Ectodermal cell (in vitro differentiated cells): ENCODE results near the gene C3orf18.

ENCODE experiments used
- H3K27ac ChIP-seq: 2 replicates; pipeline ENCODE4 v1.7.0; 2013; ENCODE audit warnings: mild to moderate bottlenecking, low read depth, low read length; ENCODE audit not compliant: insufficient read depth, poor library complexity, severe bottlenecking
- H3K27me3 ChIP-seq: 2 replicates; pipeline ENCODE4 v1.7.0; 2013; ENCODE audit warnings: mild to moderate bottlenecking, low read length; ENCODE audit not compliant: insufficient read depth, control insufficient read depth, poor library complexity, severe bottlenecking
- H3K36me3 ChIP-seq: one replicate; pipeline ENCODE4 v1.7.0; 2013; ENCODE audit warnings: low read length; ENCODE audit not compliant: control insufficient read depth, insufficient read depth
- H3K4me1 ChIP-seq: one replicate; pipeline ENCODE4 v1.7.0; 2013; ENCODE audit warnings: low read length; ENCODE audit not compliant: control insufficient read depth, insufficient read depth
- H3K4me3 ChIP-seq: 2 replicates; pipeline ENCODE4 v1.7.0; 2013; ENCODE audit warnings: low read depth, low read length, control low read depth; ENCODE audit not compliant: insufficient read depth
- H3K9me3 ChIP-seq: 2 replicates; pipeline ENCODE4 v1.7.0; 2013; ENCODE audit warnings: mild to moderate bottlenecking, low read length, moderate library complexity; ENCODE audit not compliant: control insufficient read depth
- WGBS, 2 experiments: methylation state at CpG; one replicate each; pipeline ENCODE4 v1.1.7; 2013; ENCODE audit warnings: missing lambda C conversion rate in 2 of 2; 5-methylcytosine and 5-hydroxymethylcytosine counted together

Gene C3orf18

GRCh38 chr3:50610181-50610971, 42.8 kb upstream of the C3orf18 start:
- 90 to 93% methylated on average over 6 of the region's 6 CpGs for WGBS, 2 experiments
- H3K9me3 ChIP-seq: no peaks in the 10 kb centered on the region
- no peak overlapping the region for H3K27ac ChIP-seq
- H3K4me1 ChIP-seq: peaks cover 6% of the 10 kb centered on the region
- H3K36me3 ChIP-seq: no peaks in the 10 kb centered on the region
- H3K4me3 ChIP-seq: no peak overlapping the region
- peaks cover 56% of the 10 kb centered on the region for H3K27me3 ChIP-seq

- H3K4me3 ChIP-seq: no peak overlapping the region
- no peaks in the 10 kb centered on the region for H3K9me3 ChIP-seq
- H3K27ac ChIP-seq: no peak overlapping the region
- no peaks in the 10 kb centered on the region for H3K36me3 ChIP-seq
- peaks cover 49% of the 10 kb centered on the region for H3K27me3 ChIP-seq
- H3K4me1 ChIP-seq: peaks cover 6% of the 10 kb centered on the region
- WGBS, 2 experiments: 85 to 86% methylated on average over 3 of the region's 3 CpGs
Measured at GRCh38 chr3:50609763-50610085, 42.2 kb upstream of the C3orf18 start.

DNA sequence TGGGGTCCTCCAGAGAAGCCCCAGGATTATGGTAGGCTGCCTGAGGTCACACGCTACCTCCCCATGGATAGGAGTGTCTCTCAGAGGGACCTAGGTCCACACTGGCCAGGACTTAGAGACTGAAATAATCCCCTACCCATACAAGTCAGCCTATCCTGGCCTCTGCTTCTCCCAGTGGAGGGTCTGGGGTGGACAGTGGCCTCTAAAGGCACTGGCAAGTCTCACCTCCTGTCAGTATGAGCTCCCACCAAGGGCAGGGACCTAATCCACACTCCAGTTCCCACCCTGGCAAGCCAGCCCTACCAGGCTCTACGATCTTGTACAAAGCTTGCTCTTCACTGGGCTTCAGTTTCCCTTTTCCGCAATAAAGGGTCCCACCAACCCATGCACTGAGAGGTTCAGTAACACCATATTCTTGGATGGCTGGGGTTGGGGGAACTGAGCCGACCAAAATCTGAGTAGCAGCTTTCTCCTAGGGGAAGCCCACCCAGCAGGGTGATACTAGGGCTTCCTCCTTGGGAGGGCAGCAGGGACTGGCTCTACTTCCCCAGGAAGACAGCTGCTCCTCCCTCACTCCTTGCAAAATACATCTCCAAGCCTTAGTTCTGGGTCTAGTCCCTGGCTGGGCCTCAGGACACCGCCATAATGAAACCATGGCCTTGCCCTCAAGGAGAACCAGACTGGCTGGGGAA, 41.7 kb upstream of the C3orf18 start:
- H3K4me3 ChIP-seq: no peak overlapping the region
- no peaks in the 10 kb centered on the region for H3K9me3 ChIP-seq
- H3K4me1 ChIP-seq: peaks cover 6% of the 10 kb centered on the region
- H3K27ac ChIP-seq: no peak overlapping the region
- peaks cover 47% of the 10 kb centered on the region for H3K27me3 ChIP-seq
- no peaks in the 10 kb centered on the region for H3K36me3 ChIP-seq
- 93 to 94% methylated on average over 5 of the region's 5 CpGs for WGBS, 2 experiments

DNA sequence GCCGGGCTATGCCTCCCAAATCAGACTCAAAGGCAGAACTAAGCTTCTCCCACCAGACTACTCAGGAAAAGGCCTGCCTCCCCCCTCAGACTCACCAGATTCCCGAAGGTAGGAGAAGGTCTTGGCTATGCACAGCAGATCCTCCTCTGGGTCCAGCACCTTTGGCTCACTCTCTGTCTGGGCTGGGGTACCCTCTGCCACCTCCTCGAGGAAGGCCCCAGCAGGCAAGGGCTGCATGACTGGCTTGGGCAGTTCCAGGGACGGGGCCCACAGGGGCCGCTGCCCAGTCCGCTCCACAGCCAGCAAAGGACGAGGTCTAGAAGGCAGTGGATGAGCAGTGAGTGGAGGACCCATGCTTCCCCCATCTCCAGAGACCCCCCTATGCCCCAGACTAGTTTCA, 40.7 kb upstream of the C3orf18 start:
- Histone ChIP-seq H3K4me3 (no peak overlapping the region), H3K4me1 (peaks cover 6% of the 10 kb centered on the region), H3K27me3 (peaks cover 40% of the 10 kb centered on the region), H3K9me3 (no peaks in the 10 kb centered on the region), H3K27ac (no peak overlapping the region), H3K36me3 (no peaks in the 10 kb centered on the region)
- 89 to 90% methylated on average over 7 of the region's 7 CpGs for WGBS, 2 experiments

- Histone ChIP-seq H3K9me3 (no peaks in the 10 kb centered on the region), H3K27ac (no peak overlapping the region), H3K36me3 (no peaks in the 10 kb centered on the region), H3K27me3 (peaks cover 32% of the 10 kb centered on the region), H3K4me1 (no peaks in the 10 kb centered on the region), H3K4me3 (no peak overlapping the region)
- WGBS, 2 experiments: 93 to 94% methylated on average over 29 of the region's 29 CpGs
Measured at GRCh38 chr3:50607271-50608091, 39.9 kb upstream of the C3orf18 start.

- H3K27ac ChIP-seq: no peak overlapping the region
- H3K27me3 ChIP-seq: peaks cover 27% of the 10 kb centered on the region
- H3K36me3 ChIP-seq: no peaks in the 10 kb centered on the region
- H3K9me3 ChIP-seq: no peaks in the 10 kb centered on the region
- WGBS, 2 experiments: 83 to 84% methylated on average over 6 of the region's 6 CpGs
- no peak overlapping the region for H3K4me3 ChIP-seq
- no peaks in the 10 kb centered on the region for H3K4me1 ChIP-seq
Measured at GRCh38 chr3:50606596-50606995, 39.0 kb upstream of the C3orf18 start.

GRCh38 chr3:50605901-50606326, 38.4 kb upstream of the C3orf18 start:
- H3K27ac ChIP-seq: no peak overlapping the region
- 85 to 88% methylated on average over 5 of the region's 5 CpGs for WGBS, 2 experiments
- H3K4me1 ChIP-seq: no peaks in the 10 kb centered on the region
- peaks cover 21% of the 10 kb centered on the region for H3K27me3 ChIP-seq
- H3K4me3 ChIP-seq: no peak overlapping the region
- H3K9me3 ChIP-seq: no peaks in the 10 kb centered on the region
- H3K36me3 ChIP-seq: no peaks in the 10 kb centered on the region

DNA sequence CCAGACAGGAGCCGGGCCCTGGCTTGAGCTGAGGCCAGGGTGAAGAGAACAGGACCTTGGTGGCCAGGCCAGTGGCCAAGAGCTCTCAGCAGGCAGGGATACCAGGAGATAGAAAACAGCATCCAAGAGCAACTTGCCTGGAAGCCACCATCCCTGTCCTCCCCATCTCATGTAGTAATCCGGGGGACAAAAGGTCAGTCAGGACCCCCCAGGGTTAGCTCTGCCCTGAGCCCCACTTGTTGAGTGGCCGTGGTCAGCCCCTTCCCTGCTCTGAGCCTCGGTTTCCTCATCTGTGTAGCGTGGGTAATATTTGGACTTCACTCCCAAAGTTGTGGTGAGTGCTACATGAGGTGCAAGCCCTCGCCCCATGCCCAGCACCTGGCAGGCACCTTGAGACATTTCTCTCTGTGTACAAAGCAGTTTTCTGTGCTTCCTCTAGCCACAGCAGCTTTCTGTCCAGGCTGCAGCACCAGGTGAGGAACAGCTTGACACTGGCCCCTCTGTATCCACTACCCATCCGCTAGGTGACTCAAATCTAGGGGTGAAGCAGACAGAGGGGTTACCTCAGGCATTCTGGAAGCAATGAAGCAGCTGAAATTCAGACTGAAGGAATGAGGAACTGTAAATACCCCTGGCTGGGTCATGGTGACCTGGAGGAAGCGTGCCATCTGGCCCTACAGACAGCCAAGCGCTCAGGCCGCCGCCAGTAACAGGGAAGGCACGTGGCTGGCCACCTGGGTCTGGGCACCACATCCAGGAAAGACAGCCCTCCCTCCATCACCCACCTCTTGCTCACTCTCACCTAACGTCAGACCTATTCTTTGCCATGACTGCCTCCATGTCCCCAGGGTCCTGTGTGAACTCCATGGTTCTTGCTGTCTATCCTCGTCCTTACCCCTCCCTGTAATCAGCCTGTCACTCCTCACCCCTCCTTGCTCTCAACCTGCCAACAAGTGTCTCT, 37.4 kb upstream of the C3orf18 start:
- no peak overlapping the region for H3K27ac ChIP-seq
- no peak overlapping the region for H3K4me3 ChIP-seq
- 90% methylated on average over 14 of the region's 14 CpGs for WGBS, 2 experiments
- H3K4me1 ChIP-seq: no peaks in the 10 kb centered on the region
- peaks cover 11% of the 10 kb centered on the region for H3K27me3 ChIP-seq
- H3K9me3 ChIP-seq: no peaks in the 10 kb centered on the region
- H3K36me3 ChIP-seq: no peaks in the 10 kb centered on the region

DNA sequence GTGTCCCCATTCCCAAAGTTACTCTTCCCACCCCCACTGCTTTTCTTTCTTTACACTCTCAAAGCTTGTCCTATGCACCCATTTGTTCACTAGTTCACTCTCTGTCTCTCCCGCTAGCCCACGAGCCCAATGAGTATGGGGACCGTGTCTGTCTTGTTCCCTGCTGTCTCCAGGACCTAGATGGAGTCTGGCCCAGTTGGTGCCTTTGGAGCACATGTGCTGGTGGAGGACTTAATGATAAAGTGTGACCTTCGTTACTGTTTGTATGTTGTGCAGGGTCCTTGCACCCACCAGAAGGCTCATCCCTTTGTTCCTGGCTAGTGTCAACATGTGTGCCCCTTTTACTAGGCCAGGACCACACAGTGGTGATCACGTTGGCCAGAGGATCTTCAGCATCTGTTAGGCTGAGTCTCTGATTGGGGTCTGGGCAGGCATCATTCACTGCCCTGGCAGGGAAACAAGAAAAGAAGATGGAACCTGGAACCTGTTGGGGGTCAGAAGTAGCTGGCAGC, 36.6 kb upstream of the C3orf18 start:
- no peak overlapping the region for H3K4me3 ChIP-seq
- 89 to 90% methylated on average over 5 of the region's 5 CpGs for WGBS, 2 experiments
- H3K36me3 ChIP-seq: no peaks in the 10 kb centered on the region
- H3K27me3 ChIP-seq: peaks cover 4% of the 10 kb centered on the region
- H3K27ac ChIP-seq: no peak overlapping the region
- no peaks in the 10 kb centered on the region for H3K9me3 ChIP-seq
- H3K4me1 ChIP-seq: no peaks in the 10 kb centered on the region
